CD4-positive, alpha-beta T cell treated with Interleukin-6 at 100 ng/mL for 8 hours (primary cell): ENCODE data around the gene CFAP74.

Experiments
- DNase-seq: peaks from one replicate; pipeline ENCODE4 v3.0.0-alpha.2; 2020; ENCODE audit warnings: mixed read lengths, low spot score

The CFAP74 gene

DNA sequence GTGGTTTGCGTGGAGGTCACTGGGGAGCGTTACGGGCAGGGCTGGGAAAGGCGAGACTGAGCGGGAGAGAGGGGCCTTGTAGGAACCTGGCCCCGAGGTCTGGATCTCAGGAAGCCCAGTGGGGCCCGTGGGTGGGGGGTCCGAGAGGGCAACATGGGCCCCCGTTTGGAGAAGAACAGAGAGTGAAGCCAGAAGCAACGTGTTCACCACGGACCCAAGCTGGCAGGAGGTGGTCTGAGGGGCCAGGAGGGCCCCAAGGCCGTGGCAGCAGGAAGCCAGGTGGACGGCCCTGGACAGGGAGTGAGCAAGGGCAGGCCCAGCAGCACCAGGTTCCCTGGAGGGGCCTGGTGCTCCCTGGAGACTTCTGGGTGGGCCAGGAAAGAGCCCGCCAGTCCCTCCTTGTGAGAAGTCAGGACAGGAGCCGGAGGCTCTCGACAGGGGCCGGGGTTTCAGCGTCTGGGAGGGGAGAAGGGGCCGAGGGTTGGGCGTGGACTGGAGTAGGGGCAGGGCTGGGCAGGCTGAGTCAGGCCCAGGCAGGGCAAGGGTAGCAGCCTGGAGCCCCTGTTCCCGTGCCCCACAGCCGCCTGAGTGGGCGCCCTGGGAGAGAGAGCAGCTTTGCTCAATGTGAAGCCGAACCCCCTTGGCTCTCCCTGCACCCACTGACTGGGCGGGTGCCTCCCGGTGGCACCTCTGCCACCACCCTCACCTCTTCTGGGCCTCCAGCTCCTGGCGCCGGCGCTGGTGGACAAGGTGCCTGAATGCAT is 33.5 kb downstream of the CFAP74 start:
- no peak for DNase-seq

DNA sequence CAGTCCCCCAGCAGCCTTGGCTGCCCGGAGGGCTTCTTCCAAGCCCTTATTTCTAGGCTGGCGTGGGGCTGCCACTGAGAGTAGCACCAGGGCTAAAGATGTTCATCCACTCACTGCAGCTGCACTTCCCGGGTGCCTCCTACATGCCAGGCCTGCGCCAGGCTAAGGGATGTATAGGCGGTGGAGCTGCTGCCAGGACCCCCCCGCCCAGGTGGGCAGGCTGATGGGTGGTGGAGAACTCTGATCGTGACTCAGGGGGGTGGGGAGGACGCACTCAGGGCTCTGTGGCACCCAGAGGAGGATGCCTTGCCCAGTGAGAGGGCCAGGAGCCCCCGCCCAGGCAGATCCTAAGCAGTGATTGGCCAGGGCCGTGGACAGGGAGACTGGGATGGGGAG is 34.1 kb downstream of the CFAP74 start:
- no peak for DNase-seq

- no peak for DNase-seq
Observed at GRCh38 chr1:1968767-1969504, 34.6 kb downstream of the CFAP74 start.

DNA sequence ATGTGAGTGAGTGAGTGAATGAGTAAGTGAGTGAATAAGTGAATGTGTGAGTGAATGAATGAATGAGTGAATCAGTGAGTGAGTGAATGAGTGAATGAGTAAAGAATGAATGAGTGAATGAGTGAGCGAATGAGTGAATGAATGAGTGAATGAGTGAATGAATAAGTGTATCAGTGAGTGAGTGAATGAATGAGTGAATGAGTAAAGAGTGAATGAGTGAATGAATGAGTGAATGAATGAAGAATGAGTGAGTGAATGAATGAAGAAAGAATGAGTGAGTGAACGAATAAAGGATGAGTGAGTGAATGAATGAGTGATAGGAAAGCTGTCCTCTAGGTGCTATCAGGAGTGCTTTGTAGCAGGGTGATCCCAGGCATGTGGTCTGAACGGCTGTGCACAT is 35.7 kb downstream of the CFAP74 start:
- no peak for DNase-seq

DNA sequence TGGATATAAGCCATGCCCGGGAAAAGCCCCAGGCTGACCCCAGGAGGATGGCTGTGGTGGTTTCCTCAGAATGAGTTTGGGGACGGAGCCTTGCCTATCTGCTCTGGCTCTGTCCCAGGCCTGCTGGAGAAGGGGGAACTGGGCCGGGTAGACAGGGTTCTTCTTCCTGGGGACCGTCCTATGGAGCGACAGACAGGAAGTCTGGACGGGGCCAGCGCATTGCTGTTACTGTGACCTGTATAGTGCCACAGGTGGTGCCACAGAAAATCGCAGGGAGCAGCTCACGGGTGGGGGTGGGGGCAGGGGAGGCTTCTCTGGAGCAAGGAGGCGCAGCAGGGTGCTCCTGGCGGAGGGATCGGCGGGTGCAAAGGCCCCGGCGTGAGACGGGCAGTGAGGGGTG is 36.4 kb downstream of the CFAP74 start:
- no peak for DNase-seq

- DNase-seq = no peak
Observed at GRCh38 chr1:1966071-1966740, 37.4 kb downstream of the CFAP74 start.

DNA sequence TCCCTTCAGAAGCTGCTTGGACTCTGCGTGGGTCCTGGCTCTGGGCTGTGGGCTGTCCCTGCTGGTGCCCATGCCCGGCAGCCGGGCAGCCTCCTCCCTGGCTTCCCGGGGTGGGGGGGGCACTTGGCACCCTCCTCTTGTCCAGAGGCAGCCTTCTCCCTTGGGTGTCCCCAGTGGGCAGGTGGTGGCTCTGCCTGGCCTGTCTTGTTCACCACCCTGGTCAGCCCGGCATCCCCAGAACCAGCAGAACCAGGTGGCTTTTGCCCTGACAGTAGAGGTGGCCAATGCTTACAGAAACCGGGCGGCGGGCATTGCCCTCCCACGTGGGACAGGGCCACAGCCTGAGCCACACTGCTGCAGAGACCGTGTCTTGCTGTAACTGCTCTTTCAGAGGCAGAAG is 38.0 kb downstream of the CFAP74 start:
- DNase-seq = no peak

DNA sequence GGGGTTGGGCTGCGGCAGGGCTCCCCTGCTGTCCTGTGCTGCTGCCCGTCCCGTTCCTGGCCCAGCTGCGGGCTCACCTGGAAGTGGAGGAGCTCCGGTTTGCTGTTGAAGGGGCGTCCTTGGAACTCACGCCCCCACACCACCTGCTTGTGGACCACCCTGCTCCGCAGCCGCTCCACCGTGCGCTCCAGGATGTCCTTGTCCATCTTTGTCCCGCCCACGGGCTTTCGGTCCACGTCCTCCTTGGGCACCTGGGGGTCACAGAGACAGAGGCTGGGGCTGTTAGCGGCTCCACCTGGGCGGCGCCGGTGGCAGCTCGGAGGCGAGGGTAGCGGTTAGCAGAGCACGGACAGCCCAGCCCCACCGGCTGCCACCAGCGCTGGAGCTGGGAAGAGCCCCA is 38.8 kb downstream of the CFAP74 start:
- no peak for DNase-seq

DNA sequence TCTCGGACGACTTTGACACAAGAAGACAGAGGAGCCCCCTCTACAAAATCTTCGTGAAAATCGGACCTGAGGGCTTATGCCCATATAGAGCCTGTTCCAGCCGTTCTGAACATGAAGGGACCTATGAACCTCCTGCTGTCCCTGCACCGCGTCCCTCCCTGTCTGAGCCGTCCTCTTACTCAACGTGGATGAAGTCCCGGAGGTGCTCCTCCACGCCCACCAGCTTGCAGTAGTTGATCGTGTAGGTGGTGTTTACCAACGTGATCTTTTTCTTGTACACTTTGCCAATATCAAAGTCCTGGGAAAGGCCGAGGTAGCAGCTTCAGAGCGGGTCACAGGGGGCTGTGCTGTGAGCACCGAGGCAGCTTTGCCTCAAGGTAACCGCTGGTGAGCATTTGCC is 40.0 kb downstream of the CFAP74 start:
- DNase-seq = no peak

DNA sequence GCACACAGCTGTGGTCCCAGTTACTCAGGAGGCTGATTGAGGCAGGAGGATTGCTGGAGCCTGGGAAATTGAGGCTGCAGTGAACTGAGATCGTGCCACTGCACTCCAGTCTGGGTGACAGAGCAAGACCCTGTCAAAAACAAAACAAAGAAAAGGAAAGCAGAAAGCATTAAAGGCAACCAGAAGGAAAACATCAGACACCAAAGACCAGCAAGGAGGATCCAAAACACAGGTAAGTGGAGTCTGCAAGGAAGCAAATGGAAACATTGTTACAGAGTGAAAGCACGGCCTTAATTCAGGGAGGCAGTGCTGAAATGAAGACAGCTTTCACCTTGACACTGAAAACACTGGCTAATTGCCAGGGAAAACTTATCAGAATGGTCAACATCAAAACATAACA is 40.8 kb downstream of the CFAP74 start:
- no peak for DNase-seq

GRCh38 chr1:1960480-1961196 is 42.9 kb downstream of the CFAP74 start:
- DNase-seq = no peak

GRCh38 chr1:1959840-1960479 is 43.6 kb downstream of the CFAP74 start:
- peak; percentile 48 for DNase-seq

GRCh38 chr1:1959459-1959839 is 44.1 kb downstream of the CFAP74 start:
- DNase-seq = no peak

GRCh38 chr1:1958071-1958541 is 45.5 kb downstream of the CFAP74 start:
- DNase-seq = no peak

DNA sequence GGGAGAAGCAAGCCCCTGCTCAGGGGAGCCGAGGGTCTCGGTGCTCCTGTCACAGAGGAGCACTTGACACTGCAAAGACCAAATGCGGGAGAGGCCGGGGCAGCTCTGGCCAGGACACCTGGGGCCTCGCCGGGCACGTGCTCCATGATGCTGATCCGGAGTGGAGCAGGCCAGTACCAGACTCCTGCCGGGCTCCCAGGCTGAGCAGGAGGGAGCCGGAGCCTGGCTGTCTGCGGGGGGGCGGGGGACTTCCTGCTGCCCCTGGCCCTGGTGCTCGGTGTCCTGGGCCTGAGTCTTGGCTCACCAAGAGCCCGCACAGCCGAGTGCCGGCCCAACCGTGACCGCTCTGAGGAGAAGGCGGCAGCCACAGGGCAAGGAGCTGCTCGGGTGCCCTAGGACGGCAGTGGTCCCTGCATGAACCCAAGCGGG is 46.0 kb downstream of the CFAP74 start:
- no peak for DNase-seq

DNA sequence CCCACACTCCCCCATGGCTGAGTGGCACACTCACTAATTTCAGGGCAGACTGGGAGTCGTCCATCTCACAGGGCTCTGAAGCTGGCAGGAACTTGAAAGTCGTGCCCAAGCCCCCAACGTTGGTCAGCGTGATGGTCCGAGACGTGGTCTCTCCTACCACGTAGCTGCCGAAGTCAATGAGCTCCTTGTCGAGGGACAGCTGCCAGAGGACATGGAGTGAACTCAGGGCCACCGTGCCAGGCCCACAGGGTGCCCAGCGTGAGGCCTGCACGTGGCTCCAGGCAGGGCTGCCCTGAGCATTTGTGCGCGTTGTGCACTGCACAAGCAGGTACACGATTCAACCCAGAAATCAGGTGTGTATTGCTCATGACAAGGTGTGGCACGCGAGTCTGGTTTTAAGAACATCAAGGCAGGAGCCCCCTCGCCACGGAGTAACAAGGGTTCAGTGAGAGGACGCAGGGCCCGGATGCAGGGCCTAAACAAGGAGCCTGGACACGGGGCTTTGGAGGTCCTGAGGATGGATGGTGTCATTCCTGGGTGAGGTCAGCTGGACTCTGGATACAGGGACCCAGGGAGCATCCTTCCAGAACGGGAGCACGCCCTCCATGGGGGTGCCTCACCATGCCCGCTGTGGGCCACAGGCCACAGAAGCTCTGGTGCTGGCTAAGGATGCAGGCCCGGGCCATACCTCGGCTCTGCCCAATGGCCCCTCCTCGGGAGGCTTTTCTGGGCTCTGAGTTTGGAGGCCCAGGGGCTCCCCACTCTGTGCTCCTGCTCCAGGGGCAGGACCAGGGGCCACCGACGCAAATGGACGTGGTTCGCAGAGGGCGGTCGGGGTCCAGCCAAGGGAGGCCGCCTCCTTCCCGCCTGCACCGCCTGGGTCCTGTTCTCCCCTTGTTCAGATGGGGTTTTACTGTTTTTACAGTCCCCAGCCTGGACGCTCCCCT is 46.7 kb downstream of the CFAP74 start:
- DNase-seq = no peak

DNA sequence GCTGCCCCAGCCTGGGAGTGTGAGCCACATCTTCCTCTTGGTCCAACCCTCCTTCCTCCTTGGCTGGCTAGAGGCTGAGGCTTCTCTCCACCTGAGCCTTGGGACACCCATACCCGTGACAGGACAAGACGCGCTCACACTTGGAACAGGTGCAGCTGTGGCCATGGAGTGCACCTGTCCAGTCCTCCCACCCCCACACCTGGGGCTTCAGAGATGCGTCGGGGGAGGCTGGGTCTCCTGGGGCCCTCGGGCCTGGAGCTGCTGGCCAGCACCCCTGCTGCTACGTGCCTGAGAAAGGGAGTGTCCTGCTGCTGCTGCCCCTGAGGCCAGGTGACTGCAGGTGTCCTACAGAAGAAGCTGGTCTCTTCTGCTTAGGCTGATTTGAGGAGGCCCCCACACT is 47.5 kb downstream of the CFAP74 start:
- DNase-seq = no peak

DNA sequence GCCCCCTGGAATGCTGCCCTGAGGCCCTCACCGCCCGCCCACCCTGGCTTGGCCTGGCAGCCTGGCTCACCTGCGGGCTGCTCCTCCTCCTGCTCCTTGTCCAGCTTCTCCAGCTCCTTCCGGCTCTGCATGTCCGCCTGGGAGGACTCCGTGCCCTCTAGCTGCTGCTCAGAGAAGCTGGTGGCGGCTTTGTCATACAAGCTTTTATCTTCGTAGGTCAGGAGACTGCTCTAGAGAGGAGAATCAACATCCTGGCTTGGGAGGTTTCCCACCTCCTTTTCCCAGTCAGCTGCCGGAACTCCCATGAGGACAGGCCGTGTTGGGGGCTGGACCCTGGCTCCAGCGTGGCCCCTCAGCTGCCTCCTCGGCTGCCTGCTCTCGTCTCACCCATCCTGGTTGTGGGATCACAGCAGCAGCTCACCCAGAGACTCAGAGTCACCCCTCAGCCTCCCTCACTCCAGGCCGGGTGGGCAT is 47.9 kb downstream of the CFAP74 start:
- DNase-seq = no peak

GRCh38 chr1:1954831-1955441 is 48.6 kb downstream of the CFAP74 start:
- no peak for DNase-seq

GRCh38 chr1:1954015-1954414 is 49.6 kb downstream of the CFAP74 start:
- DNase-seq = no peak
